ENCODE measurements around the gene RAD51B. TPM values are rescaled to one million over a fixed set of nuclear protein-coding genes. Genes with fewer than 3 reads are reported as not detected.

RAD51B gene
- total RNA-seq, 4 donors from 2014 or later, result 14.0 to 16.4 (median 14.8) TPM

DNA sequence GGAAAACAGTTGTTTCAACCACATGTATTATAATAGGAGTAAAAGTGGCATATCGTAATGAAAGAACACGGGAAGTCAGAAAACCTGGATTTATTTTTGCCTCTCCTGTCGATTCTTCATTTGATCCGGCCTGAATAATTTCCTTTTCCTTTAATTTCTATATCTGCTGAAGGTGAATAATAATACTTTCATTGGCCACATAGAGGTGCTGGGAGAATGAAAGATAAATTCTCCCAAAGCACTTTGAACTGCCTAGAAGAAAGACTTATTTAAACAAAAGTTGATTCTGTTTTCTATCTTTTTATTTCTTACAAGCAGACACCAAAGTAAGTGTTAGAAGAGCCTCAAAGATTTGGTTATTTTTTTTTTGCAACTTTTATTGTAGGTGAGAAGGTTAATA, 339.1 kb downstream of the RAD51B start:
- TF ChIP-seq CTCF (IDR thresholded peaks at IDR 0.05) (peak in 1 of 6 experiments; percentile 17), POLR2A (IDR thresholded peaks at IDR 0.05) (no peak)
- Histone ChIP-seq H3K27me3 (no peaks in the 10 kb centered on the region), H3K9me3 (no peaks in the 10 kb centered on the region), H3K4me1 (peaks cover 5 to 11% of the 10 kb centered on the region in 2 donors), H3K36me3 (no peaks in the 10 kb centered on the region), H3K4me3 (replicated peaks in 1 of 3) (no peak overlapping the region), H3K27ac (no peak overlapping the region)
- DNase-seq, result no peak
- intact Hi-C loops (cut with DNase I), result no loop called here
- WGBS, 2 donors, result 82 to 85% methylated on average over 4 of the region's 4 CpGs

- H3K9me3 ChIP-seq, result no peaks in the 10 kb centered on the region
- H3K4me3 ChIP-seq (replicated peaks in 1 of 3), result no peak overlapping the region
- 96 to 98% methylated on average over 5 of the region's 5 CpGs for WGBS, 2 donors
- TF ChIP-seq POLR2A (IDR thresholded peaks at IDR 0.05) (no peak), CTCF (IDR thresholded peaks at IDR 0.05) (no peak)
- intact Hi-C loops (cut with DNase I), result no loop called here
- H3K27ac ChIP-seq, result no peak overlapping the region
- peaks cover 14 to 23% of the 10 kb centered on the region in 2 donors for H3K4me1 ChIP-seq
- H3K36me3 ChIP-seq, result no peaks in the 10 kb centered on the region
- no peak for DNase-seq
- H3K27me3 ChIP-seq, result no peaks in the 10 kb centered on the region
Measured at GRCh38 chr14:68159701-68160633, 340.4 kb downstream of the RAD51B start.

- intact Hi-C loops (cut with DNase I), result no loop called here
- Histone ChIP-seq H3K36me3 (no peaks in the 10 kb centered on the region), H3K27ac (no peak overlapping the region), H3K27me3 (no peaks in the 10 kb centered on the region), H3K4me3 (replicated peaks in 1 of 3) (no peak overlapping the region), H3K9me3 (no peaks in the 10 kb centered on the region), H3K4me1 (peaks cover 21 to 22% of the 10 kb centered on the region in 2 donors)
- TF ChIP-seq POLR2A (IDR thresholded peaks at IDR 0.05) (no peak), CTCF (IDR thresholded peaks at IDR 0.05) (no peak)
- no peak for DNase-seq
- 58 to 73% methylated on average over 4 of the region's 4 CpGs for WGBS, 2 donors
Measured at GRCh38 chr14:68160779-68161546, 341.4 kb downstream of the RAD51B start.

DNA sequence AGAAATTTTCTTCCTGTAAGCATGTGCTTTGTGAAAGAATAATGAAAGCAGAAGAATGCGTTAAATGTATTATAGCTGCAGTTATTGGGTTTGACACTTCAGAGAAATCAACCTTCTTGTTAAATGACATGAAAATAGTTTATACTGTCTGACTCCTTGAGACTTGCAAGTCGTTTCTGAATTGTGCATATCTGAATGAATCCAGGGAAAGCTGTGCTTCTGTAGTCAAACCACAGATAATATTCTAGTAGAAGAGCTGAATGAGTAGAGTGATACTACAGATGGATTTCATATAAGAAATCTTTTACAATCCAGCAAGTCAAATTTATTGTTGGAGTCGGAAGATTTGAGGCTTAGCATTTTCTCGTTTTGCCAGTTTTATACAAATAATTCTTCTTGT, 343.3 kb downstream of the RAD51B start:
- no peak for TF ChIP-seq CTCF (IDR thresholded peaks at IDR 0.05)
- no peak for TF ChIP-seq POLR2A (IDR thresholded peaks at IDR 0.05)
- Histone ChIP-seq H3K27ac (no peak overlapping the region), H3K9me3 (no peaks in the 10 kb centered on the region), H3K36me3 (no peaks in the 10 kb centered on the region), H3K4me3 (replicated peaks in 1 of 3) (no peak overlapping the region), H3K4me1 (peaks cover 19 to 20% of the 10 kb centered on the region in 2 donors), H3K27me3 (no peaks in the 10 kb centered on the region)
- intact Hi-C loops (cut with DNase I), result no loop called here
- WGBS, 2 donors, result 70 to 77% methylated on average over 4 of the region's 4 CpGs
- no peak for DNase-seq

All from thyroid gland (tissue), 4 donors.